ENCODE measurements around the gene PRKG2. TPM values are rescaled to one million over a fixed set of nuclear protein-coding genes. Genes with fewer than 3 reads are reported as not detected.
A peak's percentile ranks its signal among the peaks of the same experiment; 100 is the strongest.

The PRKG2 gene
- total RNA-seq, 2 experiments from 2014 or later, result 0.10 to 0.24 TPM

DNA sequence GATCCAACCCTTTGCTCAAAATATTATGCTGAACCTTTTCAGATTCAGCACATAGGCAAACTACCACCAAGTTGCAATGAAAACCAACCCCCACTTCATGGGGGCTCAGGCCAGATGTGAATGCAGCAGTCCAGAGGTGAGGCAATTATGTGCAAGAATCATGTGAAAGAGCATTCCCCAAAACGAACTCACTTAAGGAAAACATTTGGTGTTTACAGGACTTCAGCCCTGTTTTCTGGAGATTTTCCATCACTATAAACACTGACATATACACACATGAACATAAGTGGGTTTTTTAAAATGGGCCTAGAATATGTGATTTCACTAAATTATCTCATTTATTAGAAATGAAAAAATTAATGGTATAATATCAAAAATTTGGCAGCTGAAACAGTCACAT, 153.0 kb downstream of the PRKG2 start:
- no peak for DNase-seq
- Mint-ChIP-seq H3K4me1 (ENCODE audit: low read depth) (no peaks in the 10 kb centered on the region), H3K9me3 (no peaks in the 10 kb centered on the region), H3K27ac (no peak overlapping the region), H3K36me3 (no peaks in the 10 kb centered on the region), H3K4me3 (no peak overlapping the region), H3K27me3 (peaks cover 8% of the 10 kb centered on the region)
- POLR2A ChIA-PET, result no interaction called here
- intact Hi-C loops (cut with micrococcal nuclease), result no loop called here
- CTCF ChIA-PET, result no interaction called here

DNA sequence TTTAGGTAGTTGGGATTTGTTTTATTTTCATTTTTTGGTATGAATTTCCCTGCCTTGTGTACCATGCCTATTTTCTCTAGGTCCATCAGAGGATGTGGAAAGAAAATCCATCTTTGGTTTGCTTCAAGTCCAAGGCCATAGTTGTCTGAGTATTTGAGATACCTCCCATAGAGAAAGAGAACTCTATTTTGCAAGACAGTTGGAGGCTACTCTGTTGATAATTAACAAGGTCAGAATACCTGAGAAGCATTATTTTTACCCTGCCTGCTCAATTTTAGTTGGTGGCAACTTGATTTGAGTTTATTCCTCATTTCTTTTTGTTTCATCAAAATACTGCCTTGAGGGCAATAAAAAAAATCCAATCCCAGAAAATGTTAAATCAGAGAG, 153.7 kb downstream of the PRKG2 start:
- no peak overlapping the region for H3K4me3 Mint-ChIP-seq
- no peak for DNase-seq
- intact Hi-C loops (cut with micrococcal nuclease), result no loop called here
- H3K36me3 Mint-ChIP-seq, result no peaks in the 10 kb centered on the region
- no peaks in the 10 kb centered on the region for H3K9me3 Mint-ChIP-seq
- no peak overlapping the region for H3K27ac Mint-ChIP-seq
- H3K27me3 Mint-ChIP-seq, result peaks cover 8% of the 10 kb centered on the region
- CTCF ChIA-PET, result no interaction called here
- POLR2A ChIA-PET, result no interaction called here
- H3K4me1 Mint-ChIP-seq (ENCODE audit: low read depth), result no peaks in the 10 kb centered on the region

DNA sequence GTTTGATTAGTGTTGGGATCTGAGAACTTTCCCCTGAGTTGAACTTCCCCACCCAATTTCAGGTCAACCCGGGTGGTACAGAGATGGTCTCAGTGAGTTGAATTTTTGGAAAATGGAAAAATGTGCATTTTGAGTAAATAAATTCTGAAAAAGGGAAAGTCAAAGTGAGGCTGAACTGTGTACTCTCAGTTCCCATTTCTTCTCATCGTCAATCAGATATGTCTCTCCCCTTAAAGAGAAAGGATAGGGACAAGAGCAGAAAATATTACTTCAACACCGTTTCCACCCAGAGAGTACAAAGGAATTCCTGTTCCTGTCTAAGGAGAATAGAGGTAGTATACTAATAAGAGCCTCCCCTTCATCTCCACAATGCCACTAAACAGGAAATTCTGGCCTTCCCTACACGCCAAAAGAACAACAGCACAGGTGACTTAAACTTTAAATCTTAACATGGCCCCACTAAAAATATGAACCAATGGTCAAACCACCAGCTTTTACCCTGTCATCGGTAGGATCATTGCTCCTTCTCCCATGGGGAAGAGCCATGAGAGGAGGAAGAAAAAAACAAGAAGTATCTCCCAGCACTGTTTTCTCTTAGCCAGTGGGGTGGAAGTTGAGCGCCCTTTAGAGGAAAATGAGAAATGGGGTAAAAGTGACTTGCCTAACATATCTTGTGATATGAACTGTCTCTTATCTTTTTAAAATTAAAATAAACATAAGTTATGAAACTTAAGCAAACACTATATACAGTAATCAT, 154.3 kb downstream of the PRKG2 start:
- Mint-ChIP-seq H3K27ac (no peak overlapping the region), H3K36me3 (no peaks in the 10 kb centered on the region), H3K9me3 (no peaks in the 10 kb centered on the region), H3K4me1 (ENCODE audit: low read depth) (no peaks in the 10 kb centered on the region), H3K4me3 (no peak overlapping the region), H3K27me3 (peaks cover 8% of the 10 kb centered on the region)
- CTCF ChIA-PET, result no interaction called here
- POLR2A ChIA-PET, result no interaction called here
- DNase-seq, result no peak
- intact Hi-C loops (cut with micrococcal nuclease), result no loop called here

DNA sequence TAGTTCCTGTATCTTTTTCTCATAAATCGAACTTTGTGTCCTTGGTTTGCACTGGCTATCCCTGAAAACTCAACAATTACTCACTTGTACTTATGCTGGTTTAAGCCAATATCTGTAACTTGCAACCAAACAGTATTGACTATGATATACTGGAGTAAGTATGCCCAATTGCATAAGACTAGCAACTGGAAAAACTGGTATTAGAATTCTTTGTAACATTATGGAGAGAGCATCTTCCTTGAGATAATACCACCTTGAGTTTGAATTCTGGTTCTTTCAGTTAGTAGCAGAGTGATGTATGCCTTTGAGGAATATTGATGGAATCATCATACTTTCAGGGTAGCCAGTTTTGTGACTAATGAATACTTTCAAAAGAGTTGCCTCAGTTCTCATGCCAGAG, 156.4 kb downstream of the PRKG2 start:
- intact Hi-C loops (cut with micrococcal nuclease), result no loop called here
- no peak for DNase-seq
- no peak overlapping the region for H3K27ac Mint-ChIP-seq
- H3K4me3 Mint-ChIP-seq, result no peak overlapping the region
- no peaks in the 10 kb centered on the region for H3K9me3 Mint-ChIP-seq
- peaks cover 6% of the 10 kb centered on the region for H3K27me3 Mint-ChIP-seq
- no peaks in the 10 kb centered on the region for H3K36me3 Mint-ChIP-seq
- ChIA-PET POLR2A (no interaction called here), CTCF (interaction anchor here (1.4 kb wide), 1 partner anchor 12 kb away, joined by 4 read pairs; no protein-coding TSS in a partner anchor)
- no peaks in the 10 kb centered on the region for H3K4me1 Mint-ChIP-seq (ENCODE audit: low read depth)

DNA sequence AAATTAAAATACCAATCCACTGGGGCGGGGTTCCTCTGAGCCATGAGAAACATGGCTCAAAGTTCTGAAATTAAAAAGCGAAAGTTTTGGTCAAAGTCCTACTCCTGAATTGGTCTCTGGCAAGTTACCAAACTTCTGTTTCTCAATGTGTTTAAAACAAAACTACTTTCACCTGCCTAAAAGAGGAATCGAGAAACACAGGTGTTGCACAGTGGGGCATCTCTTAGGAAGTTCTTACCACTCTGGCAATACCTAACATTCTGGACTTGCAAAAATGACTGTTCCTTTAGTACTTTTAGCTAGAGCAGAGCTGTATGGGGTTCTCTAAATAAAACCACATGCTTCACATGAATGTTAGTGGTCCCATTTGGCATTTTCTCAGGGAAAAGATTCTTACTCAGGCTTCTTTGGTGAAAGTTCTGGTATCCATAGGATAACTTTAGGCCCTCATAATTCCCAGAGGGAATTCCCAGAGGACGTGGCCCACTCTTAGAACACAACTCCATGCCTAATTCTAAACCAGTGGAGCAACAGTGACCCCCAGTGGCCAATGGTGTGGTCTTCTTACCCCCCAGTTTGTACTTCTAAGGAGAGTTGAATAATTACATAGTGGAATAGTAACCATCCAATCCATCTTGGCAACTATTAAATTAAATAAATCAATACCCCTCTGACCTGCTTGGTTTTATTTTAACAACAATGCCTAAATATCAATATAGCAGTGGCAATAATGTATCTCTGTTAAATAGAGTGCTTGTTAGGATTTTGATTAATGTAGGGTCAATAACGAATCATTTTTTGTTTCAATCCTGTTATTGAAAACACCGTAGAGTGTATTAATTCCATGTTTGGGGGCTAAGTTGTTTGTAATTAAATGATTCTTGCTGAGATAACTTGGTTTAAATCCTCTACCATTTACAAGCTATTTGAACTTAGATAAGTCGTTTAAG, 162.6 kb downstream of the PRKG2 start:
- Mint-ChIP-seq H3K4me3 (no peak overlapping the region), H3K36me3 (no peaks in the 10 kb centered on the region), H3K27me3 (peaks cover 2% of the 10 kb centered on the region), H3K27ac (no peak overlapping the region), H3K4me1 (ENCODE audit: low read depth) (no peaks in the 10 kb centered on the region), H3K9me3 (no peaks in the 10 kb centered on the region)
- intact Hi-C loops (cut with micrococcal nuclease), result loop anchor here (1.0 kb wide), 1 partner anchor 690 kb away; no protein-coding TSS in a partner anchor
- DNase-seq, result peak; percentile 51
- ChIA-PET CTCF (interaction anchor here (0.6 to 3.9 kb wide), 8 partner anchors 9 to 742 kb away, joined by 3 to 19 read pairs (median 4); no protein-coding TSS in a partner anchor), POLR2A (no interaction called here)

DNA sequence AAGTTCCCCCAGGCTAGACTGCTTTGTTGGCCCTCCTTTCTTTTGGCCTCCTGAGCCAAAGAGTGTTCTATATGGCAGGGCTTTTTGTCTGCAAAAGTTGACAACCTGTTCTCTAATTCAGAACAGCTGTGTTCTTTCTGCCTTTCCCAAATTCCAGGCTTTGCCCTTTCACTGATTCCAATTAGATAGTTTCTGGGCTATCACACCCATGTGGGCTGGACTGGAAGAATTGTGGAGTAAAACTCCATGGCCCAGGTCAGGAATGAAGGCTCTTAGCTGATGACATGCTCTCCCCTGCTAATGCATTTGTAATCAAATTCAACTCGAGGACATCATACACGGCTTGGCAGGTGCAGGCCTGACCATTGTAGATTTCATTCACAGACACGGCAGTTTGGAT, 165.1 kb downstream of the PRKG2 start:
- no peaks in the 10 kb centered on the region for H3K9me3 Mint-ChIP-seq
- no peak for DNase-seq
- ChIA-PET CTCF (interaction anchor here (0.7 to 1.7 kb wide), 4 partner anchors 10 to 688 kb away, joined by 3 to 7 read pairs (median 4); no protein-coding TSS in a partner anchor), POLR2A (no interaction called here)
- peaks cover 13% of the 10 kb centered on the region for H3K27me3 Mint-ChIP-seq
- no peaks in the 10 kb centered on the region for H3K4me1 Mint-ChIP-seq (ENCODE audit: low read depth)
- no peak overlapping the region for H3K4me3 Mint-ChIP-seq
- intact Hi-C loops (cut with micrococcal nuclease), result no loop called here
- no peak overlapping the region for H3K27ac Mint-ChIP-seq
- no peaks in the 10 kb centered on the region for H3K36me3 Mint-ChIP-seq

DNA sequence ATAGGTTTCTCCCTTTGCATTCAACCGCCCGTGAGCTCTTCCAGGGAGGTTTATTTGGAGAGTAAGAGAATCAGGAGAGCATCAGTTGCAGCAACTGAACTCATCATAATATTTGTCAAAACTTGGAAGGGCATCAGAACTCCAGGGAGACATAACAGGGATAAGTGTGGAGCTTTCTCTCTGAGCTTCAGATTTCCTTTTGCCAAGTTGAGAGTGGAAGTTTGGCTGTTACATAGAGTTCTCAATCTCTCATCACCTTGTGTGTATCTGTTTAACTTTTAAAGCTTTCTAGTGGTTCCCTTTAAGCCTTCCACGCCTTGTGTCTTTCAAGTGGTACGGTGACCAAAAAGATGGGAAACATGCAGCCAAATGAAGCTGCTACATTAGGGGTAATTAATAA, 165.7 kb downstream of the PRKG2 start:
- no peaks in the 10 kb centered on the region for H3K9me3 Mint-ChIP-seq
- POLR2A ChIA-PET, result no interaction called here
- DNase-seq, result no peak
- H3K27me3 Mint-ChIP-seq, result peaks cover 16% of the 10 kb centered on the region
- no peak overlapping the region for H3K4me3 Mint-ChIP-seq
- CTCF ChIA-PET, result interaction anchor here (0.7 to 1.7 kb wide), 3 partner anchors 10 to 687 kb away, joined by 3 to 7 read pairs (median 3); no protein-coding TSS in a partner anchor
- H3K4me1 Mint-ChIP-seq (ENCODE audit: low read depth), result no peaks in the 10 kb centered on the region
- intact Hi-C loops (cut with micrococcal nuclease), result no loop called here
- H3K36me3 Mint-ChIP-seq, result no peaks in the 10 kb centered on the region
- no peak overlapping the region for H3K27ac Mint-ChIP-seq

DNA sequence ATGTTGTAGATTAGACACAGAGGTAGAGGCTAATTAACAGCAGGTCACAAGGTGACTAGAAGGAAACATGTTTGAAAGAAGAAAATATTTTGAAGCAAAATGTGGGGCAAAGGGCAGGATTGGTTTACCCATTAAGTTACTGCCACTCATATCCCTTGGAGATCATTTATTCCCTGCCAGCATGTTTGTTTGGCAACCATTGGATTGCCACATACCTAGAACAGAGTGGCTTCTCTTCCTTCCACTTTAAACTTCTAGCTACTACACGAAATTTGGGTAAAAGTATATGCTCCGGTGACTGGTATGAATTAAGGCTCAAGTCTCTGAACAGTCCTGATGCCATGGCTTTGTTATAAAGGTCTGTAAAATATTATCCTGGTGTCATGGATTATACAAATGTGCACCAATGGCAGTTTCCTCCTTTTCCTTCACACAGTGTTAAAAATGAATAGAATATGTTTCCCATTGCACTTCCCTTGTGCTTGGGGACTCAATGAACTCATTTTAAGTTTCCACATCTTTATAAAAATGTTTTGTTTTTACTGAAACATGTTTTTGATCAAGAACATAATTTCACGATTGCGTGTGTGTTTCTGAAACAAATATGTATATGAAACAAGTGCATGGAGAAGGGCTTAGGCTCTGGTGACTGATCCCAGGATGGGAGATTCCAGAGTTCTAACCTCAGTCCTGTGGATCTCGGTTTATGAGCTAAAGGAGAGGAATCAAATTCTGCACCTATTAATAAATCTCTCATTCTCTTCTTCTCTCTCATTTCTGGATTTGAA, 172.2 kb downstream of the PRKG2 start:
- H3K9me3 Mint-ChIP-seq, result no peaks in the 10 kb centered on the region
- H3K4me1 Mint-ChIP-seq (ENCODE audit: low read depth), result no peaks in the 10 kb centered on the region
- no peaks in the 10 kb centered on the region for H3K36me3 Mint-ChIP-seq
- peaks cover 21% of the 10 kb centered on the region for H3K27me3 Mint-ChIP-seq
- no peak overlapping the region for H3K27ac Mint-ChIP-seq
- H3K4me3 Mint-ChIP-seq, result no peak overlapping the region
- intact Hi-C loops (cut with micrococcal nuclease), result no loop called here
- CTCF ChIA-PET, result interaction anchor here (0.8 to 1.1 kb wide), 3 partner anchors 11 to 685 kb away, joined by 3 read pairs; no protein-coding TSS in a partner anchor
- DNase-seq, result no peak
- POLR2A ChIA-PET, result no interaction called here

DNA sequence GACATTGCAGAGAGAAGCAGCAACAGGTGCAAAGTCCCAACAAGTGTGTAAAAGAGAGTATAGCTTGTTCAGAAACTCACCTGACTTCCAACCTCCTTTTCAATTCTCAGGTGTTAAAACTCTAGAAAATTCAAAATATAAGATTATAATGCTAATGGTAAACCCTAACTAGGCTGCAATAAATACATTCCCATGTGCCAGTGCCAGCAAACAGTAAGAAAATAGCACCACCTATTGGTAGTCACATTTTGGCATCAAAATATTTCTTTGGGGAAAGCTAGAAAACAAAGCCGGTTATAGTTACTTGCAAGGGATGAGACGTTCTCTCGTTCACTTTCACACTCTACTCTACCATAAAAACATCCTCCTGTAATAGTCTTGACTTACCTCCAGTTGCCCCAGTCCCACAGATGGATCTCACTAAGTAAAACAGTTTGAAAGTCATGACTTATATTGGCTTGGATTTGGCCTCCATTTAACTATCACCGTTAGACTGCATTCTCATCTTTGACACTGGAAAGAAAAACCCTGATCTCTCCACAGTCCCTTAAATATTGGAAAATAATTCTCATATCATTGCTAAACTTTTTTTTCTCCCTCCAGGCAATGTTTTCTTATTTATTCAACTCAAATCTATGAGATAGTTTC, 174.9 kb downstream of the PRKG2 start:
- DNase-seq, result no peak

DNA sequence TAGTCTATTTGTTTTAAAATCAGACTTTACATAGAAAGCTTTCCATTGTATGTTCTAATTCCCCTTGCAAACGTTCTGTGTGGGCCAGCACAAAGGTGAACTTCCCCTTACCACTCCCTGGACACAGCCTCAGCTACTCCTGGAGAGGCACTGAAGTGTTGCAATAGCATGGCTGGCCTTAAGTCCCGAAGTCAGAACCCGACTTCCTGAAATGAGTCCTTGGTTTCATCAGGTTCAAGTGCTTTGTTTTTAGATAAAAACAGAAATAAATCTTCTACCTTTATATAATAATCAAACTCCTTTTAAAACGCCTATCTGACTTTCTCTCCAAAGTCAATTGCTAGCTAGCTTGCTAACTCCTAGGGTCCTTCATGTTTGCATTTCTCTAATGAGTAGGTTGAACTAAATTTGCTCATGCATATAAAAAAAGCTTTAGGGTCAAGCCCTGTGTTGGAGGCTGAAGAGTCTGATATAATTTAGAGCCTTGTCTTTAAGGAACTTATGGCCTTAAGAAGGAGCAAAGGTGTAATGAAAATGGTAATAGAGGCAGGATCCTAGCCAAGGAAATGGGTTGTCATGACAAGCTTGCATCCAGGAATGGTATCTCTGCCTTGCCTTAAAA, 175.6 kb downstream of the PRKG2 start:
- POLR2A ChIA-PET, result no interaction called here
- H3K27me3 Mint-ChIP-seq, result peaks cover 8% of the 10 kb centered on the region
- H3K9me3 Mint-ChIP-seq, result no peaks in the 10 kb centered on the region
- no peaks in the 10 kb centered on the region for H3K36me3 Mint-ChIP-seq
- H3K4me3 Mint-ChIP-seq, result no peak overlapping the region
- no peak overlapping the region for H3K27ac Mint-ChIP-seq
- intact Hi-C loops (cut with micrococcal nuclease), result no loop called here
- CTCF ChIA-PET, result interaction anchor here (0.6 to 3.4 kb wide), 20 partner anchors 9 to 855 kb away, joined by 3 to 18 read pairs (median 4); partner anchors contain the start of gene BMP3
- no peaks in the 10 kb centered on the region for H3K4me1 Mint-ChIP-seq (ENCODE audit: low read depth)
- no peak for DNase-seq

More for the DNA sequence above, 174.9 kb downstream of the PRKG2 start:
- no peaks in the 10 kb centered on the region for H3K4me1 Mint-ChIP-seq (ENCODE audit: low read depth)
- ChIA-PET POLR2A (no interaction called here), CTCF (interaction anchor here (0.5 to 3.4 kb wide), 23 partner anchors 9 to 856 kb away, joined by 3 to 18 read pairs (median 4); partner anchors contain the start of gene BMP3)
- H3K36me3 Mint-ChIP-seq, result no peaks in the 10 kb centered on the region
- H3K9me3 Mint-ChIP-seq, result no peaks in the 10 kb centered on the region
- no peak overlapping the region for H3K27ac Mint-ChIP-seq
- peaks cover 8% of the 10 kb centered on the region for H3K27me3 Mint-ChIP-seq
- H3K4me3 Mint-ChIP-seq, result no peak overlapping the region
- intact Hi-C loops (cut with micrococcal nuclease), result loop anchor here (2.0 kb wide), 1 partner anchor 677 kb away; no protein-coding TSS in a partner anchor
